ENCODE data around the gene GALNT10.

GRCh38 chr5:154200221-154200620, 9.7 kb downstream of the GALNT10 start:
- TF ChIP-seq GATA3 (IDR thresholded peaks at IDR 0.05; ENCODE audit: low read depth, low read length) = no peak
- TF ChIP-seq GATA2 (IDR thresholded peaks at IDR 0.05; ENCODE audit: low read depth, low read length) = no peak
